ENCODE results near the gene SPTY2D1. TPM values are rescaled to one million over a fixed set of nuclear protein-coding genes. Genes with fewer than 3 reads are reported as not detected.

SPTY2D1 gene, protein sequence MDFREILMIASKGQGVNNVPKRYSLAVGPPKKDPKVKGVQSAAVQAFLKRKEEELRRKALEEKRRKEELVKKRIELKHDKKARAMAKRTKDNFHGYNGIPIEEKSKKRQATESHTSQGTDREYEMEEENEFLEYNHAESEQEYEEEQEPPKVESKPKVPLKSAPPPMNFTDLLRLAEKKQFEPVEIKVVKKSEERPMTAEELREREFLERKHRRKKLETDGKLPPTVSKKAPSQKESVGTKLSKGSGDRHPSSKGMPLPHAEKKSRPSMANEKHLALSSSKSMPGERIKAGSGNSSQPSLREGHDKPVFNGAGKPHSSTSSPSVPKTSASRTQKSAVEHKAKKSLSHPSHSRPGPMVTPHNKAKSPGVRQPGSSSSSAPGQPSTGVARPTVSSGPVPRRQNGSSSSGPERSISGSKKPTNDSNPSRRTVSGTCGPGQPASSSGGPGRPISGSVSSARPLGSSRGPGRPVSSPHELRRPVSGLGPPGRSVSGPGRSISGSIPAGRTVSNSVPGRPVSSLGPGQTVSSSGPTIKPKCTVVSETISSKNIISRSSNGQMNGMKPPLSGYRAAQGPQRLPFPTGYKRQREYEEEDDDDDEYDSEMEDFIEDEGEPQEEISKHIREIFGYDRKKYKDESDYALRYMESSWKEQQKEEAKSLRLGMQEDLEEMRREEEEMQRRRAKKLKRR
- total RNA-seq, result 10 to 100 TPM; 25.0 to 26.6 TPM

GRCh38 chr11:18634140-18635032 is at the start of gene SPTY2D1:
SPTY2D1 (minus strand) TSS chr11:18634342; CDS start chr11:18634257, 85 bp downstream.

DNA sequence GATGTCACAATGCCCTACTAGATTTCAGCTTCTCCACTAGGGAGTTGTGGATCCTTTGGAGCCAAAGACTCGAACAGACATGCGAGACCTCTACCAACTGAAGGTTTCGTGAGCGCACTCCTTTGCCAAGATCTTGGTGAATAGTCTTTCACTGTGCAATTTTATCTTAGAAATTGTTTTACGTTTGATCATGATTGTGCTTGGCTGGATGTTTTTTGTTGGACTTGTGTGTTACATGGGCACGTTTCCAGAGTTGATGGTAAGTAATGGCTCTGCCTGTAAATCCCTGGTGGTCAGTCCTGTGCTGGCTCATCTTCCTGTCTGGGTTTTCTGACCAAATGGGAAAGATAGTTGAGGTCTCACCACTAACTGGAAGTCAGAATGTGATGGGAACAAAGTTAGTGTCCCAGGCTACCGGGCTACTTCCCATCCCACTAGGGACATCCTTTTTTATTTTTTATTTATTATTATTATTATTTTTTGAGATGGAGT is 34.4 kb downstream of the SPTY2D1 start, which contains the start of gene MISFA:
MISFA (plus strand) TSS at position 51 of the 492 bp plus-strand sequence; CDS start at position 191, 140 bp downstream.

GRCh38 chr11:18588297-18589252 is 45.6 kb downstream of the SPTY2D1 start, which contains the start of gene UEVLD:
UEVLD (minus strand) TSS chr11:18588734; CDS start chr11:18588654, 80 bp downstream.

Other genes starting within 250 kb of the SPTY2D1 start
- gene LDHA, start 239.8 kb downstream of the SPTY2D1 start, total RNA-seq, result 100 to 1,000 TPM; 874 to 875 TPM
- gene LDHC, start 222.0 kb downstream of the SPTY2D1 start, total RNA-seq, result not detected
- under 1 TPM in 1 of 2 experiments, not detected in 1; 0.22 TPM for gene LDHAL6A, start 178.5 kb downstream of the SPTY2D1 start, total RNA-seq
- gene TSG101, start 107.4 kb downstream of the SPTY2D1 start, total RNA-seq, result 10 to 100 TPM; 31.3 to 31.9 TPM
- gene UEVLD, start 45.6 kb downstream of the SPTY2D1 start, total RNA-seq, result 10 to 100 TPM; 12.1 to 12.2 TPM
- gene MISFA, start 34.6 kb downstream of the SPTY2D1 start, total RNA-seq, result under 1 TPM; 0.66 to 0.79 TPM
- 1 to 10 TPM; 1.5 to 2.3 TPM for gene TMEM86A, start 64.4 kb upstream of the SPTY2D1 start, total RNA-seq
- gene IGSF22, start 91.8 kb upstream of the SPTY2D1 start, total RNA-seq, result 1 to 10 TPM in 1 of 2 experiments, under 1 TPM in 1; 0.34 to 1.2 TPM
- not detected for gene PTPN5, start 157.5 kb upstream of the SPTY2D1 start, total RNA-seq

Data from activated naive CD4-positive, alpha-beta T cell treated with anti-CD3 and anti-CD28 coated beads, Interleukin-2, amount 10 ng/mL, durations not matched to agents 5 hours and 36 hours (primary cell).